ENCODE measurements around the gene H6PD.

H6PD gene, protein sequence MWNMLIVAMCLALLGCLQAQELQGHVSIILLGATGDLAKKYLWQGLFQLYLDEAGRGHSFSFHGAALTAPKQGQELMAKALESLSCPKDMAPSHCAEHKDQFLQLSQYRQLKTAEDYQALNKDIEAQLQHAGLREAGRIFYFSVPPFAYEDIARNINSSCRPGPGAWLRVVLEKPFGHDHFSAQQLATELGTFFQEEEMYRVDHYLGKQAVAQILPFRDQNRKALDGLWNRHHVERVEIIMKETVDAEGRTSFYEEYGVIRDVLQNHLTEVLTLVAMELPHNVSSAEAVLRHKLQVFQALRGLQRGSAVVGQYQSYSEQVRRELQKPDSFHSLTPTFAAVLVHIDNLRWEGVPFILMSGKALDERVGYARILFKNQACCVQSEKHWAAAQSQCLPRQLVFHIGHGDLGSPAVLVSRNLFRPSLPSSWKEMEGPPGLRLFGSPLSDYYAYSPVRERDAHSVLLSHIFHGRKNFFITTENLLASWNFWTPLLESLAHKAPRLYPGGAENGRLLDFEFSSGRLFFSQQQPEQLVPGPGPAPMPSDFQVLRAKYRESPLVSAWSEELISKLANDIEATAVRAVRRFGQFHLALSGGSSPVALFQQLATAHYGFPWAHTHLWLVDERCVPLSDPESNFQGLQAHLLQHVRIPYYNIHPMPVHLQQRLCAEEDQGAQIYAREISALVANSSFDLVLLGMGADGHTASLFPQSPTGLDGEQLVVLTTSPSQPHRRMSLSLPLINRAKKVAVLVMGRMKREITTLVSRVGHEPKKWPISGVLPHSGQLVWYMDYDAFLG

GRCh38 chr1:9234223-9235095 is at the start of gene H6PD:
TSS of gene H6PD (plus strand) at chr1:9234774. CDS start at chr1:9244935, 10,161 bp downstream.
- DNase-seq = peak; percentile 80

DNA sequence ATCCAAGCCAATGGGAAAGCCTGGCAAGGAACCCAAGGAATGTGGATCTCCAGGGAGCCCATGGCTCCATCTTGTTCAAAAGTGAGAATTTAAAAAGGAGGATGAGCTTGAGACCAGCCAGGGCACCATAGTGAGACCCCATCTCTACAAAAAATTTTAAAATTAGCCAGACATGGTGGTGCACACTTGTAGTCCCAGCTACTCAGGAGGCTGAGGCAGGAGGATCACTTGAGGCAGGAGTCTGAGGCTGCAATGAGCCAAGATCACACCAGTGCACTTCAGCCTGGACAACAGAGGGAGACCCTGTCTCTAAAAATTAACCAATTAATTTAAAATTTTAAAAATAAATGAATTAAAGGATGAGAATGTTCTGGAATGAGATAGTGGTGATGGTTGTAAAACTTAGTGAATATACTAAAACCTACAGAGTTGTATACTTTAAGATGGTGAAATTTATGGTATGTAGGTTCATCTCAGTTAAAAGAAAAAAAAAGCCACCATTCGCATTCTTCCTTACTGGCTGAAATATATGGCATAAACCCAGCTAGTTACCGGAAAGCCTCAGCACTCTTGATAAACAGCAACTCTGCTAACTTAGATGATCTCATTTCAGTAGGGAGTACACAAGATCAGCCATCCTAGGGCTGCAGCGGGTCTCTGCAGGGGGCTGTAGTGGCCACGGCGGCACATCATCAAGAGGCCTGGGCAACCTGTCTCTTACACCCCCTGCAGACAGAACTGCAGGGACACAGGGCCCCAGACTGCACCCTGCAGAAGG is 48.3 kb upstream of the H6PD start:
- DNase-seq = no peak

DNA sequence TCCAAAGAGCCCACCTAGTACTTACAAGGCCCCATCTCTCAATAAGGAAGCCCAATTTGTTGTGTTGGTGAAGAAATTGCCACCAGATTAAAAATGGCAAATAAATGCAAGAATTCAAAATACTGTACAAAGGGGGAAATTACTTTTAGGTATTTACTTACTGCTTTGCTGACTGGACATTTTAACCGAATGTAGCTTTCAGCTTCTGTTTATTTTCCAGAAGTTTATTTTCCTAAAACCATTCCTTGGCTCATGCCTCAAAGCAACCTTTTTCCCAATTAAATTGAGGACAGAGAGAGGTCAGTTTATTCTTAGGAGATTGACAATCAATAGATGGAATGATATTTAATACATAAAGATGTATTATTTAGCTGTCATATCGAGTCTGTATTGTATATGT is 47.6 kb upstream of the H6PD start:
- DNase-seq = no peak

GRCh38 chr1:9190234-9190633 is 44.3 kb upstream of the H6PD start:
- no peak for DNase-seq

DNA sequence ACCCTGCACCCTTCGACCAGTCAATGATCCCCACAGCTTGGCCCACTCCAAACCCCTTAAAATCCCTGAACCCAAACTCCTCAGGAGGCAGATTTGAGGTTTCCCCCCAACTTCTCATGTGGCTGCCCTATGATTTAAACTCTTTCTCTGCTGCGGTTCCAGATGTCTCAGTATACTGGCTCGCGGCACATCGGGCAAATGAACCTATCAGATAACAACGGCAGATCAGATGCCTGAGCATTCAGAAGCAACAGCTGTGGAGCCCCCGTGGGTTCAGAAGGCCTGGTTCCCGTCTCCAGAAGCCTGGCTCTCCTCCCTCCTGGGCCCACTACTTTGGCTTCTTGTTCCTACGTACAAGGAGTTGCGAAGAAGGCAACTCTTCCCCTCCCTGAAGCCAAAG is 43.3 kb upstream of the H6PD start:
- no peak for DNase-seq

GRCh38 chr1:9192578-9193232 is 41.9 kb upstream of the H6PD start:
- DNase-seq = no peak

GRCh38 chr1:9193233-9193625 is 41.3 kb upstream of the H6PD start:
- DNase-seq = no peak

GRCh38 chr1:9194024-9194423 is 40.5 kb upstream of the H6PD start:
- DNase-seq = no peak

GRCh38 chr1:9195651-9196050 is 38.9 kb upstream of the H6PD start:
- DNase-seq = no peak

DNA sequence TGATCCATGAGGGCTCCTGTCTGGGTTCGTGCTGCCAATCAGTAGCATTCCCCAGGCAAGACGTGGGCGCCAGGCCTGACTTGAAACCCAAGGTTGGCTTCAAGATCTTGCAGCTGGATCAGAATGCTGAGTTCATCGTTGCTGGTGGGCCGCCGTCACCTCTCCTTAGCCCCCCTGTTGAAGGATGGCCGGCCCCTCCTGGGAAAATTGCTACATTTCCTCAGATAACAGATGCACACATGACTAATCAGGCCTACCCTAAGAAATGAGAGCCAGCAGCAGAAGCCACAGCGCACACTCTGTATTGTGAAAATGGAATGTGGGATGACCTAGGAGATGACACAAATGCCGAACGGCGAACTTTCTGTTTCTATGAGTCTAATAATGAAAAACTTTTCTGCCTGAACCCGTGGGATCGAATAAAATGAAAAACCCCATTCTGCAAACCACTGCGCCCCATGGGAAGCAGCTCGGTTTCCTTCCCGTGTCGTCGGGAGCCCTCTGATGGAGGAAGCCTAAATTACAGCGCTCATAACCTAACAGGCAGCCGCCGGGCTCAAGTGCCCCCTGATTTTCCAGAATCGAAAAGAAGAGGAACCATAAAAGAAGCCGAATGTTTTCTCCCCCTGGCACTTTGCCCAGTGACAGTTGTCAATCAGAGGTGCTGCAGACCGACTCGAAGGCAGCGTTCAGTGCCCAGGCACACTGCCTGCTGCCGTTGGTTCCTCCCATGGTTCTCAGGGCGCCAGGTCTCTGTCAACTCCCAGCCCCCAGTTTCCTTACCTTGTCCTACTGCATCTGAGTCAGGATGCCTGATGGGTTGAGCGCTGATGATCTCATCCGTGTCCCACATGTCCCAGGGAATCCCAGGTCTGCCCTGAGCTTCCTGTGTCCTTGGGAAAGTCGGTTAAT is 38.2 kb upstream of the H6PD start:
- DNase-seq = no peak

- DNase-seq = no peak
Observed at GRCh38 chr1:9197186-9198099, 37.1 kb upstream of the H6PD start.

GRCh38 chr1:9198538-9199361 is 35.8 kb upstream of the H6PD start:
- DNase-seq = no peak

- no peak for DNase-seq
Observed at GRCh38 chr1:9200441-9200840, 34.1 kb upstream of the H6PD start.

- DNase-seq = no peak
Observed at GRCh38 chr1:9201401-9202239, 33.0 kb upstream of the H6PD start.

DNA sequence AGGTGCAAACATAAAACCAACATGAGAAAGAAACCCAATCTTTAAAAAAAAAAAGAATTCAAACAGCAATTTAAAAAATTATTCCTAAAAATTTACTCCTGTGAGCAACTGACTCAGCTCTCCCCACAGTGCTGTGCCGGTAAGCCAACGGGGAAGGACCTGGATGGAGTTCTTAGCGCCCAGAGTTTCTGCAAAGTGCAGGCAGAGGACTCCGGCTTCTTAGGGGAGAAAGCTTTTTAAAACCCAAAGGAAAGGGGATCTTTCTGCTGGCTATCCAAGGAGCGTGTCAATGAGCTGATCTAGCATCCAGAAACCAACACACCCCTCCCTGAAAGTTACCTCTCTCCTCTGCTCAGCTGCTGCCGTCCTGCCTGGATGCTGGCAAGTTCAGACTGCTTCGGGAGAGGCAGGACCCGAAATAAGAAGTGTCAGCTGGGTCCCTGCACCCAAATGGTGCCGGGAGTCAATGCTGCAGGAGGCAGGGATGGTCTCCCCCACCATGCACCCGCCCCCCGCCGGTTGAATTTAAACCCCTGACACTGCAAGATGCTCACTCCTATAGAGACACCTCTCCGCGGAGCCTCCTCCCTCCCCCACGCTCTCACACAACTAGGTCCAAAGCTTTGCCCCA is 32.2 kb upstream of the H6PD start:
- DNase-seq = no peak

GRCh38 chr1:9203511-9203982 is 31.0 kb upstream of the H6PD start:
- peak; percentile 25 for DNase-seq

DNA sequence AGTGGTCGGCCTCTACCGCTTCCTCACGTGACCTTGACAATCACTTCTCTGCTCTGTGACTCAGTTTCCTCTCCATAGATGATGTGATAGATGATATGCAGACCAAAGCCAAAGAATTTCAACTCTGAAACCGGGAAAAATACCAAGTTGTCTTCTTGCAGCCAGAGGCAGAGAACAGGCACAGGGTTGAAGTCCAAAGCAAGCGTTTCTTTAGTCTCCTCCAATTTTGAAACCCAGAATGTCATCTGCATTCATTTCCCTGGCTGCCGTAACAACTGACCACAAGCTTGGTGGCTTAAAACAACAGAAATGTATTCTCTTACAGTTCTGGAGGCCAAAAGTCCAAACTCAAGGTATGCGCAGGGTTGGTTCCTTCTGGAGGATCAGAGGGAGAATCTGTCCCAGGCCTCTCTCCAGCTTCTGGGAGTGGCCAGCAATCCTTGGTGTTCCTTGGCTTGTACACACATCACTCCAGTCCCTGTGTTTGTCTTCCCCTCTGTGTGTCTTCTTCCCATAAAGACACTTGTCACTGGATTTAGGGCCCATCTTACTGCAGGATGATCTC is 30.3 kb upstream of the H6PD start:
- no peak for DNase-seq

Data from NK-92 treated with Interleukin-12 subunit alpha and Interleukin-12 subunit beta, amount 100 ng/mL, for 24 hours (cell line).